HEK293T (cell line): ENCODE measurements around the gene SERPINA9.
A peak's percentile ranks its signal among the peaks of the same experiment; 100 is the strongest.
"Not testable (repeated sequence)": the region's sequence is repeated elsewhere in the genome, so short reads cannot be mapped to it uniquely, and the experiment has no call there.

Experiments
- CTCF ChIA-PET: fragments of 350-600 bp; formaldehyde crosslinking; extraction: SDS; loops from one replicate; lab custom pipeline; 2021; ENCODE audit warnings: antibody characterized with exemption, inconsistent platforms; lab: Yijun Ruan, JAX
- POLR2A ChIA-PET: fragments of 350-600 bp; formaldehyde crosslinking; extraction: SDS; loops from one replicate; lab custom pipeline; 2020; ENCODE audit warnings: antibody characterized with exemption, inconsistent platforms; lab: Yijun Ruan, JAX
- DNase-seq: peaks from one replicate; pipeline ENCODE4 v3.0.0; 2012; ENCODE audit warnings: mixed read lengths; ENCODE audit errors: extremely low spot score
- ARNT ChIP-seq: fragments of 450-650 bp; IDR thresholded peaks from 2 replicates; pipeline ENCODE4 v1.6.1; 2017; ENCODE audit warnings: mild to moderate bottlenecking
- BHLHE40 ChIP-seq: fragments of 450-650 bp; IDR thresholded peaks from 2 replicates; pipeline ENCODE4 v1.6.1; 2016; ENCODE audit warnings: mild to moderate bottlenecking, moderate library complexity, borderline replicate concordance
- CTBP1 ChIP-seq: fragments of 450-650 bp; IDR thresholded peaks from 2 replicates; pipeline ENCODE4 v1.6.1; 2016; ENCODE audit warnings: borderline replicate concordance
- ELF4 ChIP-seq: fragments of 450-650 bp; IDR thresholded peaks from 2 replicates; pipeline ENCODE4 v1.6.1; 2017; ENCODE audit warnings: antibody characterized with exemption
- FOXA1 ChIP-seq: fragments of 450-650 bp; IDR thresholded peaks from 2 replicates; pipeline ENCODE4 v1.6.1; 2016; ENCODE audit warnings: mild to moderate bottlenecking
- FOXK2 ChIP-seq: fragments of 450-650 bp; IDR thresholded peaks from 2 replicates; pipeline ENCODE4 v1.6.1; 2016; ENCODE audit warnings: mild to moderate bottlenecking
- FOXM1 ChIP-seq: fragments of 450-650 bp; IDR thresholded peaks from 2 replicates; pipeline ENCODE4 v1.6.1; 2017; ENCODE audit warnings: mild to moderate bottlenecking, borderline replicate concordance
- HDGF ChIP-seq: fragments of 450-650 bp; IDR thresholded peaks from 2 replicates; pipeline ENCODE4 v1.6.1; 2017; ENCODE audit warnings: antibody characterized with exemption, borderline replicate concordance
- L3MBTL2 ChIP-seq: fragments of 450-650 bp; conservative IDR thresholded peaks from 2 replicates; pipeline ENCODE4 v1.6.1; 2016; ENCODE audit warnings: mild to moderate bottlenecking
- LEF1 ChIP-seq: fragments of 450-650 bp; IDR thresholded peaks from 2 replicates; pipeline ENCODE4 v1.6.1; 2017; ENCODE audit warnings: mild to moderate bottlenecking, borderline replicate concordance
- NFRKB ChIP-seq: fragments of 450-650 bp; IDR thresholded peaks from 2 replicates; pipeline ENCODE4 v1.6.1; 2016; ENCODE audit warnings: mild to moderate bottlenecking, moderate library complexity
- SP1 ChIP-seq: fragments of 450-650 bp; IDR thresholded peaks from 2 replicates; pipeline ENCODE4 v1.6.1; 2017
- SUZ12 ChIP-seq: fragments of 450-650 bp; IDR thresholded peaks from 2 replicates; pipeline ENCODE4 v1.6.1; 2016; ENCODE audit warnings: mild to moderate bottlenecking
- TARDBP ChIP-seq: fragments of 450-650 bp; IDR thresholded peaks from 2 replicates; pipeline ENCODE4 v1.6.1; 2016
- ZNF384 ChIP-seq: fragments of 450-650 bp; IDR thresholded peaks from 2 replicates; pipeline ENCODE4 v1.6.1; 2016
- TF ChIP-seq, protein P1 (sequence below): fragments of 450-650 bp; IDR thresholded peaks from 2 replicates; pipeline ENCODE4 v1.6.1; 2016

The SERPINA9 gene

DNA sequence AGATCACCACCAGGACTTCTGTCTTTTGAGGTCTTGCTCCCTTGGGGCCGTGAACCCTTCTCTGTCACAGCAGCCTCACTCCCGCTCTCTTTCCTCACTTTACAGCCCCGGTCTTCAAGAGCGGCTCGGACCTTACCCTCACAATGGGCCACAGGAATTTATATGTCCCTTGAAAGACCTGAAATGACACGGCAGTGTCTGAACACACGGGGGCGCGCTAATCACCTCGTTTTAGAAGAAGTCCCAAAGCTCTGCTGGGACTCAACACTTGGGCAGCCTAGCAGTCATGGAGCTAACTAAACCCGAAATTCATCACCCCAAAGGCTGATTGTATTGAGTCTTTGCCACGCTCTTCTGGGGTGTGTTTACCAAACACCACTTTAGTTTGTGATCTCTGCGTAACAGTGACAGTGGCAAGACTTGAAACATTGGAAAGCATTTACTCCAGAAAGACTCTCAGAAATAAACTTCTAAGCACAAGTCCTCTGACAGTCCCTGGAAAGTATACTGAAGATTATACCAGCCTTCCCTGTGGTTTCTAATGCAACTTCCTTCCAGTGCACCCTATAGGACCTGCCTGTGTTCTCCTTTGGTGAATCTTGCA, 52.4 kb downstream of the SERPINA9 start:
- TF ChIP-seq, protein P1, sequence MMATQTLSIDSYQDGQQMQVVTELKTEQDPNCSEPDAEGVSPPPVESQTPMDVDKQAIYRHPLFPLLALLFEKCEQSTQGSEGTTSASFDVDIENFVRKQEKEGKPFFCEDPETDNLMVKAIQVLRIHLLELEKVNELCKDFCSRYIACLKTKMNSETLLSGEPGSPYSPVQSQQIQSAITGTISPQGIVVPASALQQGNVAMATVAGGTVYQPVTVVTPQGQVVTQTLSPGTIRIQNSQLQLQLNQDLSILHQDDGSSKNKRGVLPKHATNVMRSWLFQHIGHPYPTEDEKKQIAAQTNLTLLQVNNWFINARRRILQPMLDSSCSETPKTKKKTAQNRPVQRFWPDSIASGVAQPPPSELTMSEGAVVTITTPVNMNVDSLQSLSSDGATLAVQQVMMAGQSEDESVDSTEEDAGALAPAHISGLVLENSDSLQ = no peak
- TF ChIP-seq SUZ12 = no peak
- TF ChIP-seq NFRKB = no peak
- no peak for TF ChIP-seq SP1
- no peak for TF ChIP-seq ZNF384
- no peak for TF ChIP-seq HDGF
- TF ChIP-seq FOXK2 = no peak
- TF ChIP-seq TARDBP = no peak
- TF ChIP-seq LEF1 = no peak
- TF ChIP-seq ELF4 = no peak
- TF ChIP-seq BHLHE40 = no peak
- no peak for TF ChIP-seq FOXM1
- no peak for TF ChIP-seq ARNT
- no peak for TF ChIP-seq CTBP1
- no peak for TF ChIP-seq FOXA1
- no peak for TF ChIP-seq L3MBTL2
- DNase-seq = peak; percentile 78
- ChIA-PET CTCF (interaction anchor here (0.6 to 1.7 kb wide), 5 partner anchors 10 to 298 kb away, joined by 4 to 16 read pairs (median 6); no protein-coding TSS in a partner anchor), POLR2A (no interaction called here)

DNA sequence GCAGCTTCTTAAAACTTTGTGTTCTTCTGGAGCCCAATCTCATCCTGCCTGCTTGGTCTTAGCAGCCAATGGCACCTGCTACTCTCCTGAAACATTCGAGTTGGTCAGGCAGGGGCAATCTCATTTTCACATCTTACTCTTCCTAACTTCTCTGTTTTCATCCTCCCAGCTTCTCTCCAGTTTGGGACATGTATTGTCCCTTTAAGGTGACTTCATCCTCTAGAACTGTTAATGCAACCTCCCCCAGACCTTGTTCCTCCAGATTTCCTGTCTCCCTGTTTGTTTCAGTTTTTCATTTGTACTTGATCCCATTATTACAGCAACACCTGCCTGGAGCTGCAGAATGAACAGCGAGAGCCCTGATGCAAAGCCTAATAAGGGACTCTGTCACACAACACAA, 54.7 kb downstream of the SERPINA9 start:
- no peak for TF ChIP-seq CTBP1
- no peak for TF ChIP-seq ELF4
- CTCF ChIA-PET = interaction anchor here (0.9 kb wide), 1 partner anchor 13 kb away, joined by 4 read pairs; no protein-coding TSS in a partner anchor
- POLR2A ChIA-PET = no interaction called here
- no peak for DNase-seq

DNA sequence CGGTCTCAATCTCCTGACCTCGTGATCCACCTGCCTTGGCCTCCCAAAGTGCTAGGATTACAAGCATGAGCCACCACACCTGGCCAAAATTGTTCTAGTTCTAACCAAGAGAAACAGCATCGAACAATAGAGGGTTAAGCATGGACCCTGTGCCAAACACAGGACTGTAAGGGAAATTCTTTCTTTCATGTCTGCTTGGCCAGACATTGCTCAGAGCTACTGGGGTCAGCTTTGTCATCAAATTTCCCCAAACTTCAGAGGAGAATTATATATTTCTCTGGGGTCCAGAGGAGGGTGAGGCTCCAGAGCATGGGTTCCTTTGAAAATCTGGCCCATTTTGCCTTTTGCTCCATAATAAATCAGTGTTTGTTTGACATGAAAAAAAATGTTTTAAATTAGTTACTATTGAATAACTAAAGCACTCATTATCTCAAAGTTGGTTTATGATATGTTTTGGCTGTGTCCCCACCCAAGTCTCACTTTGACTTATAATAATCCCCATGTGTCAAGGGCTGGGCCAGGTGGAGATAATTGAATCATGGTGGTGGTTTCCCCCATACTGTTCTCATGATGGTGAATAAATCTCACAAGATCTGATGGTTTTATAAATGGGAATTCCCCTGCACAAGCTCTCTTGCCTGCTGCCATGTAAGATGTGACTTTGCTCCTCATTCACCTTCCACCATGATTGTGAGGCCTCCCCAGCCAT, 58.3 kb downstream of the SERPINA9 start:
- CTCF ChIA-PET, DNase-seq: not testable (repeated sequence)

More for the DNA sequence above, 58.3 kb downstream of the SERPINA9 start:
- POLR2A ChIA-PET = not testable (repeated sequence)
